Measurements from ENCODE around the gene SPTA1.
"Not testable (repeated sequence)": the region's sequence is repeated elsewhere in the genome, so short reads cannot be mapped to it uniquely, and the experiment has no call there.

Gene SPTA1

DNA sequence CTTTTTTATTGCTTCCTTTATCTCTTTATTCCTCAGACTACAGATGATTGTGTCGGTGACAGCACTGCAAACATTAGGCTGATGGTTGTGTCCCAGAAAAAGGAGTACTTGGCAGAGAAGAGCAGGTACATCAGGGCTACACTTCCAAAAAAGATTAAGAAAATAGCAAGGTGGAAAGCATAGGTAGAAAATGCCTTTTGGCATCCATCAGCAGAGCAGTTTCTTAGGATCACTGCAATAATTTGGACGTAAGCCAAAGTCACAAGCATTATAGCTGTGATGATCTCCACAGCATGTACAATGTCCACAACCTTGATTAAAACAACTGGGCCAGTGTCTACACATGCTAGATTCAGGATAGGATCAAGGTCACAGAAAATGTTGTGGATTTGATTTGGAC, 8.1 kb upstream of the SPTA1 start:
- no peaks in the 10 kb centered on the region for H3K36me3 ChIP-seq (ENCODE audit: insufficient read depth, low read length)
- H3K9me2 ChIP-seq (replicated peaks; ENCODE audit: low read depth, low read length) = no peaks in the 10 kb centered on the region
- no peak overlapping the region for H2AFZ ChIP-seq (ENCODE audit: low read length)
- no peak for TF ChIP-seq CTCF (conservative IDR thresholded peaks at IDR 0.05; ENCODE audit: low read length)
- TF ChIP-seq EZH2phosphoT487 (IDR thresholded peaks at IDR 0.05; ENCODE audit: borderline replicate concordance) = no peak
- H3K9me3 ChIP-seq (ENCODE audit: insufficient read depth, low read depth, low read length) = no peaks in the 10 kb centered on the region
- H3K27me3 ChIP-seq (ENCODE audit: insufficient read depth, low read length, poor library complexity, severe bottlenecking) = no peaks in the 10 kb centered on the region
- H3K4me2 ChIP-seq (ENCODE audit: low read depth, low read length, poor library complexity, severe bottlenecking) = no peak overlapping the region
- H3K9ac ChIP-seq (ENCODE audit: low read depth, low read length, poor library complexity, severe bottlenecking) = no peak overlapping the region
- H3K4me3 ChIP-seq (ENCODE audit: low read length, poor library complexity, severe bottlenecking) = no peak overlapping the region
- no peaks in the 10 kb centered on the region for H3K4me1 ChIP-seq (ENCODE audit: insufficient read depth, low read length, poor library complexity, severe bottlenecking)
- no peaks in the 10 kb centered on the region for H3K79me2 ChIP-seq (ENCODE audit: insufficient read depth, low read length)
- H4K20me1 ChIP-seq (ENCODE audit: insufficient read depth, low read length, poor library complexity, severe bottlenecking) = no peaks in the 10 kb centered on the region
- H3F3A ChIP-seq (ENCODE audit: low read depth) = no peaks in the 10 kb centered on the region

DNA sequence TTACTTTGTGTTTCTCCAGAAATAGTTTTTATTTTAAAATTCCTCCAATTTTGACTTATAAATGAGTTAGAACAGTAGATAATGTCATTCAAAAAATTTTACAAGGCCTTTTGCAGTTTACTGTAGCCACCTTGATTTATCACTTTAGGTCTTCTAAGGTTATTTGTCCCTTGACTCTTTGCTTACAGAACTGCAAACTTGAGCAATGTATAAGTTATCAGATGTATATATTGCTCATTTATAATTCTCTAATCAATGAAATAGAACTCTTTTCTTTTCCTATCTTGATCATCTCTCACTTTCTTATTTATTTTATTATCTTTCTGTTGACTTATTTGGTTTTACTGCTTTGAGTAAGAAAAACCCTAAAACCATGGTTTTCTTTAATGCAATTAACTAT, 5.8 kb upstream of the SPTA1 start:
- H3K9me3 ChIP-seq (ENCODE audit: insufficient read depth, low read depth, low read length) = no peaks in the 10 kb centered on the region

GRCh38 chr1:158691907-158692306, 5.4 kb upstream of the SPTA1 start:
- TF ChIP-seq EZH2phosphoT487 (IDR thresholded peaks at IDR 0.05; ENCODE audit: borderline replicate concordance) = no peak
- no peak for TF ChIP-seq CTCF (conservative IDR thresholded peaks at IDR 0.05; ENCODE audit: low read length)

More for the DNA sequence above, 5.8 kb upstream of the SPTA1 start:
- Histone ChIP-seq H3K79me2 (ENCODE audit: insufficient read depth, low read length) (no peaks in the 10 kb centered on the region), H3K9me2 (replicated peaks; ENCODE audit: low read depth, low read length) (no peaks in the 10 kb centered on the region), H3K4me3 (ENCODE audit: low read length, poor library complexity, severe bottlenecking) (no peak overlapping the region), H3K9ac (ENCODE audit: low read depth, low read length, poor library complexity, severe bottlenecking) (no peak overlapping the region), H3F3A (ENCODE audit: low read depth) (no peaks in the 10 kb centered on the region), H2AFZ (ENCODE audit: low read length) (no peak overlapping the region), H3K36me3 (ENCODE audit: insufficient read depth, low read length) (no peaks in the 10 kb centered on the region), H3K4me2 (ENCODE audit: low read depth, low read length, poor library complexity, severe bottlenecking) (no peak overlapping the region), H4K20me1 (ENCODE audit: insufficient read depth, low read length, poor library complexity, severe bottlenecking) (no peaks in the 10 kb centered on the region), H3K4me1 (ENCODE audit: insufficient read depth, low read length, poor library complexity, severe bottlenecking) (no peaks in the 10 kb centered on the region), H3K27me3 (ENCODE audit: insufficient read depth, low read length, poor library complexity, severe bottlenecking) (no peaks in the 10 kb centered on the region)
- TF ChIP-seq EZH2phosphoT487 (IDR thresholded peaks at IDR 0.05; ENCODE audit: borderline replicate concordance) = no peak
- TF ChIP-seq CTCF (conservative IDR thresholded peaks at IDR 0.05; ENCODE audit: low read length) = no peak

GRCh38 chr1:158691149-158691548, 4.6 kb upstream of the SPTA1 start:
- H3K9ac ChIP-seq (ENCODE audit: low read depth, low read length, poor library complexity, severe bottlenecking); H3F3A ChIP-seq (ENCODE audit: low read depth); H3K4me3 ChIP-seq (ENCODE audit: low read length, poor library complexity, severe bottlenecking); H3K4me1 ChIP-seq (ENCODE audit: insufficient read depth, low read length, poor library complexity, severe bottlenecking); H2AFZ ChIP-seq (ENCODE audit: low read length); H3K36me3 ChIP-seq (ENCODE audit: insufficient read depth, low read length); H3K27me3 ChIP-seq (ENCODE audit: insufficient read depth, low read length, poor library complexity, severe bottlenecking); H3K9me2 ChIP-seq (replicated peaks; ENCODE audit: low read depth, low read length); H3K4me2 ChIP-seq (ENCODE audit: low read depth, low read length, poor library complexity, severe bottlenecking); H3K9me3 ChIP-seq (ENCODE audit: insufficient read depth, low read depth, low read length); H4K20me1 ChIP-seq (ENCODE audit: insufficient read depth, low read length, poor library complexity, severe bottlenecking); H3K79me2 ChIP-seq (ENCODE audit: insufficient read depth, low read length): not testable (repeated sequence)

More at GRCh38 chr1:158691907-158692306, 5.4 kb upstream of the SPTA1 start:
- H3K9me2 ChIP-seq (replicated peaks; ENCODE audit: low read depth, low read length) = no peaks in the 10 kb centered on the region
- H3K79me2 ChIP-seq (ENCODE audit: insufficient read depth, low read length) = no peaks in the 10 kb centered on the region
- H3F3A ChIP-seq (ENCODE audit: low read depth) = no peaks in the 10 kb centered on the region
- H3K27me3 ChIP-seq (ENCODE audit: insufficient read depth, low read length, poor library complexity, severe bottlenecking) = no peaks in the 10 kb centered on the region
- H3K4me1 ChIP-seq (ENCODE audit: insufficient read depth, low read length, poor library complexity, severe bottlenecking) = no peaks in the 10 kb centered on the region
- H3K4me3 ChIP-seq (ENCODE audit: low read length, poor library complexity, severe bottlenecking) = no peak overlapping the region
- no peaks in the 10 kb centered on the region for H4K20me1 ChIP-seq (ENCODE audit: insufficient read depth, low read length, poor library complexity, severe bottlenecking)
- H3K4me2 ChIP-seq (ENCODE audit: low read depth, low read length, poor library complexity, severe bottlenecking) = no peak overlapping the region
- H2AFZ ChIP-seq (ENCODE audit: low read length) = no peak overlapping the region
- no peaks in the 10 kb centered on the region for H3K36me3 ChIP-seq (ENCODE audit: insufficient read depth, low read length)
- H3K9me3 ChIP-seq (ENCODE audit: insufficient read depth, low read depth, low read length) = no peaks in the 10 kb centered on the region
- no peak overlapping the region for H3K9ac ChIP-seq (ENCODE audit: low read depth, low read length, poor library complexity, severe bottlenecking)
